Stimulated activated CD8-positive, alpha-beta memory T cell treated with anti-CD3 and anti-CD28 coated beads, Interleukin-2, amount 100 ng/mL, for 48 hours (primary cell): ENCODE results near the gene ECI2.
"Not testable (repeated sequence)": the region's sequence is repeated elsewhere in the genome, so short reads cannot be mapped to it uniquely, and the experiment has no call there.

Experiments used
- DNase-seq, 2 donors: peaks; one replicate each; pipeline ENCODE4 v3.0.0-alpha.2; 2020; ENCODE audit warnings: low read depth in 2 of 2

ECI2 gene

GRCh38 chr6:4102687-4103244, 32.6 kb downstream of the ECI2 start:
- DNase-seq, result no peak

GRCh38 chr6:4101298-4101697, 34.1 kb downstream of the ECI2 start:
- DNase-seq, result no peak

GRCh38 chr6:4100655-4101054, 34.7 kb downstream of the ECI2 start:
- no peak for DNase-seq

- no peak for DNase-seq
These were observed 42.1 kb downstream of the ECI2 start for GRCh38 chr6:4093288-4093687.

GRCh38 chr6:4091941-4092340, 43.4 kb downstream of the ECI2 start:
- no peak for DNase-seq

GRCh38 chr6:4090043-4090442, 45.3 kb downstream of the ECI2 start:
- not testable (repeated sequence) for DNase-seq

- no peak for DNase-seq
These were observed 46.7 kb downstream of the ECI2 start for GRCh38 chr6:4088704-4089103.

GRCh38 chr6:4085332-4085700, 50.1 kb downstream of the ECI2 start:
- DNase-seq, result no peak

- no peak for DNase-seq
These were observed 50.7 kb downstream of the ECI2 start for GRCh38 chr6:4084444-4085331.

- DNase-seq, result no peak
These were observed 56.5 kb downstream of the ECI2 start, which contains the start of gene FAM217A for GRCh38 chr6:4078691-4079471. Gene FAM217A, minus strand, starts transcription at chr6:4079137. Its CDS starts 1,723 bp downstream, at chr6:4077414.

- no peak for DNase-seq
These were observed 60.7 kb downstream of the ECI2 start for GRCh38 chr6:4074478-4075235.

- no peak for DNase-seq
These were observed 64.0 kb downstream of the ECI2 start for GRCh38 chr6:4071330-4071729.

- no peak for DNase-seq
These were observed 66.2 kb downstream of the ECI2 start for GRCh38 chr6:4069199-4069598.

- DNase-seq, result no peak
These were observed 67.7 kb downstream of the ECI2 start for GRCh38 chr6:4067673-4068072.

GRCh38 chr6:4066029-4066755, 69.2 kb downstream of the ECI2 start:
- no peak for DNase-seq
